GM12864 (cell line): ENCODE results near the gene LY6G6C.

ENCODE experiments used
- DNase-seq: peaks from one replicate; pipeline ENCODE4 v3.0.0-alpha.2; 2011; ENCODE audit warnings: low read depth
- H3K4me3 ChIP-seq: 2 replicates; pipeline ENCODE4 v1.5.1; 2011; ENCODE audit warnings: mild to moderate bottlenecking, low read depth, low read length, control low read depth
- CTCF ChIP-seq: IDR thresholded peaks from 2 replicates; pipeline ENCODE4 v1.5.1; 2011; ENCODE audit warnings: low read depth, mild to moderate bottlenecking, moderate library complexity, low read length, control low read depth, inconsistent platforms; ENCODE audit errors: missing control alignments

The LY6G6C gene

GRCh38 chr6:31765559-31765909 is 44.0 kb upstream of the LY6G6C start:
- H3K4me3 ChIP-seq, result no peak overlapping the region
- TF ChIP-seq CTCF, result no peak
- DNase-seq, result no peak

GRCh38 chr6:31764198-31764597 is 42.7 kb upstream of the LY6G6C start:
- H3K4me3 ChIP-seq, result no peak overlapping the region
- TF ChIP-seq CTCF, result no peak
- DNase-seq, result no peak

GRCh38 chr6:31763619-31763940 is 42.0 kb upstream of the LY6G6C start:
- DNase-seq, result no peak

GRCh38 chr6:31762878-31763618 is 41.5 kb upstream of the LY6G6C start:
- no peak for TF ChIP-seq CTCF
- H3K4me3 ChIP-seq, result no peak overlapping the region
- DNase-seq, result no peak

More at GRCh38 chr6:31763619-31763940, 42.0 kb upstream of the LY6G6C start:
- TF ChIP-seq CTCF, result no peak
- no peak overlapping the region for H3K4me3 ChIP-seq

GRCh38 chr6:31762356-31762755 is 40.8 kb upstream of the LY6G6C start, which contains the start of gene SAPCD1:
Gene SAPCD1 (plus strand): TSS chr6:31762656. CDS start chr6:31763055, 399 bp downstream.
- no peak within 1 kb of the TSS for H3K4me3 ChIP-seq
- no peak for TF ChIP-seq CTCF
- DNase-seq, result no peak

- TF ChIP-seq CTCF, result no peak
- H3K4me3 ChIP-seq, result no peak overlapping the region
- no peak for DNase-seq
Observed at GRCh38 chr6:31761343-31761742, 39.8 kb upstream of the LY6G6C start.

GRCh38 chr6:31760790-31761189 is 39.2 kb upstream of the LY6G6C start:
- no peak for TF ChIP-seq CTCF
- DNase-seq, result no peak
- no peak overlapping the region for H3K4me3 ChIP-seq
